ENCODE results near the gene PPTC7. TPM values are rescaled to one million over a fixed set of nuclear protein-coding genes. Genes with fewer than 3 reads are reported as not detected.

Gene PPTC7
- total RNA-seq, 1 experiment from 2014 or later = 27.8 TPM

- Mint-ChIP-seq H3K9me3 (ENCODE audit: low read depth, unreplicated experiment) (no peaks in the 10 kb centered on the region), H3K27me3 (ENCODE audit: unreplicated experiment) (no peaks in the 10 kb centered on the region), H3K36me3 (ENCODE audit: insufficient read depth, unreplicated experiment) (no peaks in the 10 kb centered on the region), H3K4me1 (ENCODE audit: low read depth, unreplicated experiment) (no peaks in the 10 kb centered on the region), H3K27ac (ENCODE audit: unreplicated experiment) (no peak overlapping the region), H3K4me3 (ENCODE audit: low read depth, unreplicated experiment) (no peak overlapping the region)
- intact Hi-C loops (cut with micrococcal nuclease; ENCODE audit: unreplicated experiment) = no loop called here
- BruUV-seq (replicated peaks) = no TSS peak
- CTCF ChIA-PET = interaction anchor here (0.6 kb wide), 1 partner anchor 33 kb away, joined by 6 read pairs; no protein-coding TSS in a partner anchor
- no peak for DNase-seq
- TF ChIP-seq CTCF (IDR thresholded peaks at IDR 0.05; ENCODE audit: unreplicated experiment) = no peak
Measured at GRCh38 chr12:110516995-110517394, 66.1 kb downstream of the PPTC7 start.

GRCh38 chr12:110514363-110514762 lies 68.8 kb downstream of the PPTC7 start:
- intact Hi-C loops (cut with micrococcal nuclease; ENCODE audit: unreplicated experiment) = no loop called here
- no TSS peak for BruUV-seq (replicated peaks)
- no peak overlapping the region for H3K27ac Mint-ChIP-seq (ENCODE audit: unreplicated experiment)
- no peak for DNase-seq
- H3K36me3 Mint-ChIP-seq (ENCODE audit: insufficient read depth, unreplicated experiment) = no peaks in the 10 kb centered on the region
- CTCF ChIA-PET = no interaction called here
- H3K27me3 Mint-ChIP-seq (ENCODE audit: unreplicated experiment) = no peaks in the 10 kb centered on the region
- no peaks in the 10 kb centered on the region for H3K4me1 Mint-ChIP-seq (ENCODE audit: low read depth, unreplicated experiment)
- H3K9me3 Mint-ChIP-seq (ENCODE audit: low read depth, unreplicated experiment) = no peaks in the 10 kb centered on the region
- TF ChIP-seq CTCF (IDR thresholded peaks at IDR 0.05; ENCODE audit: unreplicated experiment) = no peak
- no peak overlapping the region for H3K4me3 Mint-ChIP-seq (ENCODE audit: low read depth, unreplicated experiment)

- no peak for DNase-seq
- H3K27me3 Mint-ChIP-seq (ENCODE audit: unreplicated experiment) = no peaks in the 10 kb centered on the region
- H3K4me3 Mint-ChIP-seq (ENCODE audit: low read depth, unreplicated experiment) = no peak overlapping the region
- CTCF ChIA-PET = interaction anchor here (0.6 to 1.4 kb wide), 3 partner anchors 86 to 100 kb away, joined by 3 to 11 read pairs (median 5); no protein-coding TSS in a partner anchor
- H3K4me1 Mint-ChIP-seq (ENCODE audit: low read depth, unreplicated experiment) = no peaks in the 10 kb centered on the region
- intact Hi-C loops (cut with micrococcal nuclease; ENCODE audit: unreplicated experiment) = no loop called here
- no peak for TF ChIP-seq CTCF (IDR thresholded peaks at IDR 0.05; ENCODE audit: unreplicated experiment)
- no peaks in the 10 kb centered on the region for H3K36me3 Mint-ChIP-seq (ENCODE audit: insufficient read depth, unreplicated experiment)
- no peak overlapping the region for H3K27ac Mint-ChIP-seq (ENCODE audit: unreplicated experiment)
- no peaks in the 10 kb centered on the region for H3K9me3 Mint-ChIP-seq (ENCODE audit: low read depth, unreplicated experiment)
- BruUV-seq (replicated peaks) = no TSS peak
Measured at GRCh38 chr12:110513842-110514241, 69.3 kb downstream of the PPTC7 start.

GRCh38 chr12:110508071-110508586 lies 75.0 kb downstream of the PPTC7 start:
- no peaks in the 10 kb centered on the region for H3K4me1 Mint-ChIP-seq (ENCODE audit: low read depth, unreplicated experiment)
- no peak overlapping the region for H3K27ac Mint-ChIP-seq (ENCODE audit: unreplicated experiment)
- no TSS peak for BruUV-seq (replicated peaks)
- no peaks in the 10 kb centered on the region for H3K9me3 Mint-ChIP-seq (ENCODE audit: low read depth, unreplicated experiment)
- no peaks in the 10 kb centered on the region for H3K36me3 Mint-ChIP-seq (ENCODE audit: insufficient read depth, unreplicated experiment)
- DNase-seq = no peak
- CTCF ChIA-PET = interaction anchor here (0.7 kb wide), 1 partner anchor 93 kb away, joined by 3 read pairs; no protein-coding TSS in a partner anchor
- no peak for TF ChIP-seq CTCF (IDR thresholded peaks at IDR 0.05; ENCODE audit: unreplicated experiment)
- H3K4me3 Mint-ChIP-seq (ENCODE audit: low read depth, unreplicated experiment) = no peak overlapping the region
- intact Hi-C loops (cut with micrococcal nuclease; ENCODE audit: unreplicated experiment) = no loop called here
- no peaks in the 10 kb centered on the region for H3K27me3 Mint-ChIP-seq (ENCODE audit: unreplicated experiment)
